HG03095 (cell line): ENCODE measurements around the gene RAPGEF3.
A peak's percentile ranks its signal among the peaks of the same experiment; 100 is the strongest.

Experiments
- ATAC-seq: cut with Tn5 transposase; IDR thresholded peaks from one replicate; pipeline ENCODE4 v1.9.1; 2021; ENCODE audit warnings: moderate library complexity; ENCODE audit not compliant: unreplicated experiment

The RAPGEF3 gene

GRCh38 chr12:47762850-47763465 lies 4.3 kb upstream of the RAPGEF3 start:
- ATAC-seq: no peak

GRCh38 chr12:47758584-47758833 lies 171 bp downstream of the RAPGEF3 start:
- no peak for ATAC-seq

GRCh38 chr12:47757840-47758583 lies 668 bp downstream of the RAPGEF3 start:
- no peak for ATAC-seq

- ATAC-seq: no peak
Observed at GRCh38 chr12:47757364-47757839, 1.3 kb downstream of the RAPGEF3 start.

- peak; percentile 72 for ATAC-seq
Observed at GRCh38 chr12:47755655-47756562, 2.8 kb downstream of the RAPGEF3 start.

GRCh38 chr12:47754881-47755280 lies 3.8 kb downstream of the RAPGEF3 start:
- ATAC-seq: no peak

- ATAC-seq: no peak
Observed at GRCh38 chr12:47754126-47754525, 4.6 kb downstream of the RAPGEF3 start.

GRCh38 chr12:47753021-47754001 lies 5.4 kb downstream of the RAPGEF3 start:
- no peak for ATAC-seq

- no peak for ATAC-seq
Observed at GRCh38 chr12:47752552-47752951, 6.1 kb downstream of the RAPGEF3 start.

GRCh38 chr12:47752121-47752520 lies 6.6 kb downstream of the RAPGEF3 start:
- no peak for ATAC-seq

- ATAC-seq: no peak
Observed at GRCh38 chr12:47751561-47751960, 7.1 kb downstream of the RAPGEF3 start.

GRCh38 chr12:47750916-47751470 lies 7.7 kb downstream of the RAPGEF3 start:
- ATAC-seq: no peak

- no peak for ATAC-seq
Observed at GRCh38 chr12:47750229-47750798, 8.4 kb downstream of the RAPGEF3 start.

- ATAC-seq: no peak
Observed at GRCh38 chr12:47748899-47749298, 9.8 kb downstream of the RAPGEF3 start.

- ATAC-seq: no peak
Observed at GRCh38 chr12:47748507-47748828, 10.2 kb downstream of the RAPGEF3 start.

GRCh38 chr12:47747596-47748506 lies 10.8 kb downstream of the RAPGEF3 start:
- no peak for ATAC-seq

GRCh38 chr12:47747126-47747525 lies 11.6 kb downstream of the RAPGEF3 start:
- ATAC-seq: no peak

- no peak for ATAC-seq
Observed at GRCh38 chr12:47746523-47746922, 12.2 kb downstream of the RAPGEF3 start.

- no peak for ATAC-seq
Observed at GRCh38 chr12:47746073-47746472, 12.6 kb downstream of the RAPGEF3 start.
